GM23248 (cell line): Measurements from ENCODE around the gene RNF19B.

Source experiments
- EZH2 ChIP-seq: fragments of 200-600 bp; sonication (generic); IDR thresholded peaks from 2 replicates; pipeline ENCODE4 v1.6.1; 2018; ENCODE audit warnings: antibody characterized with exemption, mild to moderate bottlenecking; ENCODE audit not compliant: insufficient read depth, poor library complexity, severe bottlenecking
- EZH2phosphoT487 ChIP-seq: fragments of 200-600 bp; sonication (generic); IDR thresholded peaks from 2 replicates; pipeline ENCODE4 v1.6.1; 2018; ENCODE audit warnings: antibody characterized with exemption, moderate library complexity, mild to moderate bottlenecking, low read depth; ENCODE audit not compliant: insufficient read depth

DNA sequence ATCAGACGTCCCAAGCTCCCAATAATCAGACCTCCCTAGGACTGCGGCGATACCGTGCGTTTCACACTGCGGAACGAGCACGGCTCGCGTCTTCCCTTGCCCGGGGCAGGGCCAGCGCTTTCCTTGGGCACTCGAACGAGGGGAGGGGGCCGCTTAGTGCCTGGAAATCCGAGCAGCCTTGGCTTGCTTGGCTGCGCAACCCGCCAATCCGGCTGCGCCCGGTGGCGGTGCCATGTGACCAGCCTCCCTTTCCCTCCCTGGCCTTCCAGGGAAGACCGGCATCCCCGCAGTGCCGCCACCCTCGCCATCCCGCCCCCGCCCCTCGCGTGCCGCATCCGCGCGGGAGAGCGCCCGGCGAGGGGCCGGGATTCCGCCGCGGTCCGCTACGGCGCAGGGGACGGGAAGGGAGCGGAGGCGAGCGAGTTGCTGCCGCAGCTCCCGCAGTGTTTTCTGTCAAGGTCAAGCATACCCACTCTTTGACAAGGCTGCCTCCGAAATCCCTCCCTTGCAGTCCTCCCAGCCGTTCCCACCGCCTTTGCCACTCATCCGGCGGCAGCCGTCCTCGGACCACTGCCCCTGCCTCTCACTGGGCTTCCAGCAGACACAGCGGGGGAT, 8.3 kb upstream of the RNF19B start:
- no peak for TF ChIP-seq EZH2
- no peak for TF ChIP-seq EZH2phosphoT487
